B cell (primary cell): ENCODE data around the gene RUSF1.

Source experiments
- CTCF ChIP-seq: fragments of 200-600 bp; IDR thresholded peaks from one replicate; pipeline ENCODE4 v1.8.0; 2022; ENCODE audit warnings: antibody characterized with exemption, mild to moderate bottlenecking
- EZH2 ChIP-seq: IDR thresholded peaks from 2 replicates; pipeline ENCODE4 v1.6.1; 2012; ENCODE audit warnings: borderline replicate concordance, low read depth, mild to moderate bottlenecking, moderate library complexity, low read length; ENCODE audit not compliant: insufficient read depth, poor library complexity, severe bottlenecking

- no peak for TF ChIP-seq CTCF
- no peak for TF ChIP-seq EZH2
These were observed 22.9 kb upstream of the RUSF1 start for GRCh38 chr16:31531096-31531495.
